GM18868 (cell line): ENCODE results near the gene TPSG1.
"Not testable (repeated sequence)": the region's sequence is repeated elsewhere in the genome, so short reads cannot be mapped to it uniquely, and the experiment has no call there.

Source experiments
- ATAC-seq: cut with Tn5 transposase; IDR thresholded peaks from one replicate; pipeline ENCODE4 v1.9.1; 2021; ENCODE audit warnings: mild to moderate bottlenecking, moderate library complexity; ENCODE audit not compliant: unreplicated experiment

Gene TPSG1

GRCh38 chr16:1198671-1199346 is 26.3 kb downstream of the TPSG1 start:
- ATAC-seq: not testable (repeated sequence)

GRCh38 chr16:1198194-1198593 is 26.9 kb downstream of the TPSG1 start:
- no peak for ATAC-seq

GRCh38 chr16:1197237-1197866 is 27.7 kb downstream of the TPSG1 start:
- ATAC-seq: no peak

DNA sequence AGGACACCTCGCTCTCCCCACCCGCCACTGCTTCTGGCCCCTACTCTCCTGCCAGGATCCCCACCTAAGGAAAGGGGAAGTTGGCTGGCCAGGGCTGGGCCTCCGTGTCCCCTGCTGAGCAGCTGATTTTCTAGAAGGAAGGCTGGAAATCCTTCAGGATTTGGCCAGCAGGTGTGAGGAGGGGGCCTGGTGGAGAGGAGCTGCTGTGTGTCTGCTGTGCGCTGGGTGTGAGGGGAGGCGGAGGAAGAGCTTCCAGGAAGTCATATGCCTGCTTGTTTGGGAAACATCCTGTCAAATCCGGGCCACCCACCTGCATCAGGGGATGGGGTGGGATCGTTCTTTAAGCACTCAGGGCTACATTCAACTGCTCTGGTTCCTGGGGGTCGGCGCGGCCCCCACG is 28.6 kb downstream of the TPSG1 start:
- no peak for ATAC-seq

- no peak for ATAC-seq
These were observed 29.7 kb downstream of the TPSG1 start for GRCh38 chr16:1195393-1195666.

- ATAC-seq: no peak
These were observed 30.2 kb downstream of the TPSG1 start for GRCh38 chr16:1194665-1195392.

DNA sequence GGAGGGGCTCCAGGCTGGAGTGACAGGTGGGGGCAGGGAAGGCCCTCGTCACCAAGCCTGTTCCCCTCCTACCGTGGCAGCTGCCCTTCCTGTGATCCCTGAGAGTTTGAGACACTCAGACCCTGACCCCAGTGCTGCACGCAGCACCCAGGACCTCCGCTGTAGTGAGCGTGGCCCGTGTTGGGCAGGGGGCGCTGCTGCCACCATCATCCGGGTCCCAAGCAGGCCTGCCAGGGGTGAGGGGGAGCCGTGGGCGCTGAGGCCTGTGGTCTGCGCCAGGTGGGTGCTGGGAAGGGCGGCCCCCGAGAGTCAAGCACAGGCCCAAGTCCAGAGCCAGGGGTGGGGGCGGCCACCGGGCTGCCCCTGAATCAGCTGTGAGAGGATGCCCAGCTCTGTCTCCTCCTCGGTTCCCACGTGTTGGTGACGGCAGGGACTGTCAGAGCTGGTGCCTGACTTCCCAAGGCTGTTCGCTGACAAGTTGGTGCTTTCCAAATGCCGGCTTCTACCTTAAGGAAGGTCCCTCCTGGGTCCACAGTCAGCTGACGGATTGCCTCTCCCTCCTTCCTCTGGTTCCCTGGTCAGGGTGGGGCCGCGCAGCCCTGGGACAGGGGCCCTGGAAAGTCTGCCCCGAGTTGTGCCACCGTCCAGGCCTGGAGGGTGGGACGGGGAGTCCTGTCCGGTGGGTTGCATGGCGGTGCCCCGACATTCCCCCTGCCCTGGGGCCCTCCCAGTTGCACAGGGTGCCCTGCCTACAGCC is 31.1 kb downstream of the TPSG1 start:
- no peak for ATAC-seq

GRCh38 chr16:1193143-1193824 is 31.8 kb downstream of the TPSG1 start:
- ATAC-seq: no peak

DNA sequence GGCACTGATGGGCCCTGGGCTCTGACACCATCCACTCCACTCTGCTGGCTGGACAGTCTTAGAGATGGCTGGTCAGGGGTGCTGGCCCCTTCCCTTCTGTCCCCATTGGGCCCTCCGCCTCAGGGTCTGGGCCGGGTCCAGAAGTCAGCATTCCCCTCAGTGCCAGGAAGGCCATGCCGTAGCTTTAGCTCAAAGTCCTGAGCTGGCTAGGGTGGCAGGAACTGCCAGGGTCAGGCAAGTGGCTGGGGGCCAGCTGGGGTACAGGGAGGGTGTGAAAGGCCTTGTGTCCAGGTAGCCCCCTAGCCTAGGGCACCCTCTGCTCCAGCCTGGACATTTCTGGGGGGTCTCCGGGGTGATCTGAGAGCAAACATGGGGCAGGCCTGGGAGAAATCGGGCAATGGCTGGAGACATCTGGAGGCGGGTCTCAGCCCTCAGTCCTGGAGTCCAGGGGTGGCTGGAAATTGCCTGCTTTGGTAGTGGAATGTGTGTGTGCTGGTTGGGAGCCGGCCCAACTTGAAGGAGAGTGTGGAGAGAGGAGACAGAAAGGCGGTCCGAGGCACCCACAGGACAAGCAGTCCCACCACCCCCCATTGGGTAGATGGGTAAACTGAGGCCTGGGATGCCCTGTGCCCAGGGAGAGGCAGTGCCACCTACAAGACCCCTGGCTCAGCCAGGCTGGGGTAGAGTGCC is 32.5 kb downstream of the TPSG1 start:
- no peak for ATAC-seq

DNA sequence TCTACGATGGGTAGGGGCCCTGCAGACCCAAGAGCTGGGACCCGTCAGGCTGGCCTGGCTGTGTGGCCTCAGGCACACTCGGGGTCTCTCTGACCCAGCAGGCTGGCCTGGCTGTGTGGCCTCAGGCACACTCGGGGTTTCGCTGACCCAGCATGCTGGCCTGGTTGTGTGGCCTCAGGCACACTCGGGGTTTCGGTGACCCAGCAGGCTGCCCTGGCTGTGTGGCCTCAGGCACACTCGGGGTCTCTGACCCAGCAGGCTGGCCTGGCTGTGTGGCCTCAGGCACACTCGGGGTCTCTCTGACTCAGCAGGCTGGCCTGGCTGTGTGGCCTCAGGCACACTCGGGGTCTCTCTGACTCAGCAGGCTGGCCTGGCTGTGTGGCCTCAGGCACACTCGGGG is 34.3 kb downstream of the TPSG1 start:
- not testable (repeated sequence) for ATAC-seq

- ATAC-seq: no peak
These were observed 35.6 kb downstream of the TPSG1 start for GRCh38 chr16:1189455-1189854.

GRCh38 chr16:1188432-1189189 is 36.5 kb downstream of the TPSG1 start:
- no peak for ATAC-seq

- not testable (repeated sequence) for ATAC-seq
These were observed 39.4 kb downstream of the TPSG1 start for GRCh38 chr16:1185460-1186207.

GRCh38 chr16:1184980-1185379 is 40.1 kb downstream of the TPSG1 start:
- ATAC-seq: no peak

GRCh38 chr16:1184156-1184868 is 40.8 kb downstream of the TPSG1 start:
- ATAC-seq: no peak

DNA sequence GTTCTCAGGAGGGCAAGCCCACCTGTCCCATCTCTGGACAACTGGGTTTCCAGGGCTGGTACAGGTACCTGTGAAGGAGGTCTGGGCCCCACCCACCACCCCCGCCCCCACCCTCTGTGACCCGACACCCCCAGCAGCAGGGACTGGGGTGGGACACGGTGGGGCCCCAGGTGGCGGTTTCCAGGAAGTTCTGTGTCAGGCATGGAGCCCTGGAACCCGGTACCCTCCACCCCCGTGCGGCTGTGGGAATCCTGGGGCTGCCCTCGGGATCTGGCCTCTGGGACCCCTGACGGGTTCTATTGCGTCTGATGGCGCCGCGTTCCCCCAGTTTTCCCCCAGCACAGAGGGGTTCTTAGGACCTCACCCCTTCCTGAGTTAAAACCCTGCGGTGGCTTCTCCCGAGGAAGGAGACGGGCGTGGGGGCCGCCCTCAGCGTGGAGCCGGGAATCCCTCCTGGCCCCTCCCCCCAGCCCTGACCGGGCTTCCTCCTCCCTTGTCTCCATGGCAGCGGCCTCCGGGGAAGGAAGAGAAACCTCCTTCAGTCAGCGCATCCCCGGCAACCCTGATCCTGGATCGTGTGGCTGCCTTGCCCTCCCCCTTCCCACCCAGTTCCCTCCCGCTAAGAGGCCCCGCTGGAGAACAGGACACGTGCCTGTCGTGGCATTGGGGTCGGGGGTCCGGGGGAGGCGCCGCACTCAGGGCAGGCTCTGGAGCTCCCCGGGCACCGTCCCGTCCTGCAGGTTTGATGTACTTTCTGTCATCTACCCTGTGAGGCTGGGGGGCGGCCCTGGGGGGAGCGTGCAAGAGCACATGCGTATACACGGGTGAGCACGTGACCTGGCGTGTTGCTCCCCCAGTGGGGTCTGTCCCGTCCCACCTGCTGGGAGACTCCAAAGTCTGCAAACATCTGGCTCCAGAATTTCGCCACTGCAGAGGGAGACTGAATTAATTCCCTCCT is 41.8 kb downstream of the TPSG1 start:
- no peak for ATAC-seq

- ATAC-seq: no peak
These were observed 42.8 kb downstream of the TPSG1 start for GRCh38 chr16:1182316-1182671.
